Esophagus muscularis mucosa (tissue), 4 donors: ENCODE results near the gene CDC123.

ENCODE experiments used
- EP300 ChIP-seq: sonication (generic); formaldehyde crosslinking; IDR thresholded peaks from one replicate; pipeline ENCODE4 v1.6.1; 2017; ENCODE audit warnings: antibody characterized with exemption
- POLR2A ChIP-seq: fragments of 450-650 bp; IDR thresholded peaks from one replicate; pipeline ENCODE4 v1.6.1; 2017; ENCODE audit warnings: antibody characterized with exemption, moderate library complexity, mild to moderate bottlenecking, low read depth
- POLR2AphosphoS5 ChIP-seq, 2 donors: sonication (generic); formaldehyde crosslinking; IDR thresholded peaks; one replicate each; pipeline ENCODE4 v1.6.1; 2017; ENCODE audit warnings: antibody characterized with exemption in 2 of 2
- TF ChIP-seq, protein P1 (sequence below), 3 experiments: fragments of 200-600 bp in 2 of 3; fragments of 450-650 bp in 1 of 3; sonication (generic) in 2 of 3; IDR thresholded peaks; one replicate each; pipeline ENCODE4 v1.5.1; 2017 to 2019; ENCODE audit warnings: antibody characterized with exemption in 3 of 3, mild to moderate bottlenecking in 2 of 3, moderate library complexity in 1 of 3

DNA sequence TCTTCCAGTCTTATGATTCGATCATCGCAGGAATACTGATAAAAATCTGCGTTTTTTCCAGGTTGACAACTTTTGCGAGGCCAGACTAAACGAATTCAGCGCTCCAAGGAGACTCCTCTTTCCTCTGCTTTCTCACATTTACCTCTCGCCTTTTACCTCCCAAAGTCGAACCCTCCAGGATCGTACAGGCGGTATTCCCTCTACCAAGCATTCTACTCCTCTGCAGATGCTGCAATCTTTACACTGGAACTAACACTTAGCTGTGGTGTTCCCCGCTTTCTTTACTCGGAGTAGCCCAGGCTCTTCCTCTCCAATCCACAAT, 746 bp upstream of the CDC123 start:
- TF ChIP-seq POLR2A (no peak), POLR2AphosphoS5 (IDR thresholded peaks at IDR 0.05) (no peak), EP300 (no peak)
- TF ChIP-seq, protein P1, sequence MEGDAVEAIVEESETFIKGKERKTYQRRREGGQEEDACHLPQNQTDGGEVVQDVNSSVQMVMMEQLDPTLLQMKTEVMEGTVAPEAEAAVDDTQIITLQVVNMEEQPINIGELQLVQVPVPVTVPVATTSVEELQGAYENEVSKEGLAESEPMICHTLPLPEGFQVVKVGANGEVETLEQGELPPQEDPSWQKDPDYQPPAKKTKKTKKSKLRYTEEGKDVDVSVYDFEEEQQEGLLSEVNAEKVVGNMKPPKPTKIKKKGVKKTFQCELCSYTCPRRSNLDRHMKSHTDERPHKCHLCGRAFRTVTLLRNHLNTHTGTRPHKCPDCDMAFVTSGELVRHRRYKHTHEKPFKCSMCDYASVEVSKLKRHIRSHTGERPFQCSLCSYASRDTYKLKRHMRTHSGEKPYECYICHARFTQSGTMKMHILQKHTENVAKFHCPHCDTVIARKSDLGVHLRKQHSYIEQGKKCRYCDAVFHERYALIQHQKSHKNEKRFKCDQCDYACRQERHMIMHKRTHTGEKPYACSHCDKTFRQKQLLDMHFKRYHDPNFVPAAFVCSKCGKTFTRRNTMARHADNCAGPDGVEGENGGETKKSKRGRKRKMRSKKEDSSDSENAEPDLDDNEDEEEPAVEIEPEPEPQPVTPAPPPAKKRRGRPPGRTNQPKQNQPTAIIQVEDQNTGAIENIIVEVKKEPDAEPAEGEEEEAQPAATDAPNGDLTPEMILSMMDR (IDR thresholded peaks at IDR 0.05): no peak
